IMR-90 (cell line): Measurements from ENCODE around the gene TMEM263.

ENCODE experiments used
- CTCF ChIP-seq: conservative IDR thresholded peaks from 2 replicates; pipeline ENCODE4 v1.5.1; 2012; ENCODE audit warnings: mild to moderate bottlenecking, low read depth, low read length, improper control_type of control experiment
- ELK1 ChIP-seq: fragments of 150-350 bp; IDR thresholded peaks from 2 replicates; pipeline ENCODE4 v1.6.1; 2016; ENCODE audit warnings: low read depth, mild to moderate bottlenecking, low read length, moderate library complexity, borderline replicate concordance
- MXI1 ChIP-seq: IDR thresholded peaks from 2 replicates; pipeline ENCODE4 v1.6.1; 2012; ENCODE audit warnings: low read depth, mild to moderate bottlenecking, low read length, moderate library complexity, borderline replicate concordance
- POLR2A ChIP-seq: IDR thresholded peaks from 2 replicates; pipeline ENCODE4 v1.6.1; 2012; ENCODE audit warnings: mild to moderate bottlenecking, low read depth, low read length
- RAD21 ChIP-seq: IDR thresholded peaks from 2 replicates; pipeline ENCODE4 v1.6.1; 2012; ENCODE audit warnings: low read length, improper control_type of control experiment

DNA sequence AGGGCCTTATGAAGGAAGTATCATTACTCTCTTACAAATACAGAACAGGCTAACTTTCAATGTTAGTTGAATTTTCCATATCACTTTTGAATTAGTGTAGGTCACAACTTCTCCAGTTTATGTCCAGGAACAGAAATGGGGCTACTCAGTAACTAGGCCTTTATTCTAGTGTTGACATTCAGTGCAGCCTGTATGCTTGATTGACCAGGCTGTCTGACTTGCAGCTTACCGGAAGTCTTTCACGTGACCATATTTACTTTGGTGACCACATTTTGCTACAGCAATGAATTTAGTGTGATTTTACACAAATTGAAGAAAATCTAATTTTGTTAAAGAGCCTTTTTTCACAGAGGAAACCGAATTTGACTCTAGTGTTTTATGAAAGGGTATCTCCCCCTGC, 18.8 kb downstream of the TMEM263 start:
- no peak for TF ChIP-seq CTCF
- TF ChIP-seq POLR2A: no peak
- no peak for TF ChIP-seq RAD21
- no peak for TF ChIP-seq ELK1
- TF ChIP-seq MXI1: no peak
